Parathyroid adenoma (tissue), 2 donors: Measurements from ENCODE around the gene CCS.

ENCODE experiments used
- H2AFZ ChIP-seq: fragments of 300-600 bp; sonication (generic); one replicate; pipeline ENCODE4 v1.7.0; 2017; ENCODE audit warnings: antibody characterized with exemption, mild to moderate bottlenecking
- H3K27ac ChIP-seq: fragments of 300-600 bp; sonication (generic); one replicate; pipeline ENCODE4 v1.7.0; 2017
- H3K27me3 ChIP-seq: fragments of 300-600 bp; sonication (generic); one replicate; pipeline ENCODE4 v1.7.0; 2017; ENCODE audit warnings: low read length; ENCODE audit not compliant: control insufficient read depth, insufficient read depth
- H3K36me3 ChIP-seq: fragments of 300-600 bp; sonication (generic); one replicate; pipeline ENCODE4 v1.7.0; 2017; ENCODE audit warnings: low read length; ENCODE audit not compliant: control insufficient read depth, insufficient read depth
- H3K4me1 ChIP-seq: fragments of 300-600 bp; sonication (generic); one replicate; pipeline ENCODE4 v1.7.0; 2017; ENCODE audit warnings: control low read depth
- H3K4me2 ChIP-seq: fragments of 300-600 bp; sonication (generic); one replicate; pipeline ENCODE4 v1.7.0; 2017; ENCODE audit warnings: low read length
- H3K4me3 ChIP-seq: fragments of 300-600 bp; sonication (generic); one replicate; pipeline ENCODE4 v1.7.0; 2017; ENCODE audit warnings: low read depth, low read length
- H3K79me2 ChIP-seq: fragments of 300-600 bp; sonication (generic); one replicate; pipeline ENCODE4 v1.7.0; 2017; ENCODE audit warnings: control low read depth
- H3K9ac ChIP-seq: fragments of 300-600 bp; sonication (generic); one replicate; pipeline ENCODE4 v1.7.0; 2017; ENCODE audit warnings: mild to moderate bottlenecking
- H3K9me3 ChIP-seq: fragments of 300-600 bp; sonication (generic); one replicate; pipeline ENCODE4 v1.7.0; 2017; ENCODE audit warnings: low read length; ENCODE audit not compliant: control insufficient read depth
- TF ChIP-seq, protein P1 (sequence below): fragments of 300-600 bp; sonication (generic); IDR thresholded peaks from one replicate; pipeline ENCODE4 v1.7.0; 2017; ENCODE audit warnings: antibody characterized with exemption, mild to moderate bottlenecking
- donor health status: primary hyperparathyroidism.

The CCS gene

DNA sequence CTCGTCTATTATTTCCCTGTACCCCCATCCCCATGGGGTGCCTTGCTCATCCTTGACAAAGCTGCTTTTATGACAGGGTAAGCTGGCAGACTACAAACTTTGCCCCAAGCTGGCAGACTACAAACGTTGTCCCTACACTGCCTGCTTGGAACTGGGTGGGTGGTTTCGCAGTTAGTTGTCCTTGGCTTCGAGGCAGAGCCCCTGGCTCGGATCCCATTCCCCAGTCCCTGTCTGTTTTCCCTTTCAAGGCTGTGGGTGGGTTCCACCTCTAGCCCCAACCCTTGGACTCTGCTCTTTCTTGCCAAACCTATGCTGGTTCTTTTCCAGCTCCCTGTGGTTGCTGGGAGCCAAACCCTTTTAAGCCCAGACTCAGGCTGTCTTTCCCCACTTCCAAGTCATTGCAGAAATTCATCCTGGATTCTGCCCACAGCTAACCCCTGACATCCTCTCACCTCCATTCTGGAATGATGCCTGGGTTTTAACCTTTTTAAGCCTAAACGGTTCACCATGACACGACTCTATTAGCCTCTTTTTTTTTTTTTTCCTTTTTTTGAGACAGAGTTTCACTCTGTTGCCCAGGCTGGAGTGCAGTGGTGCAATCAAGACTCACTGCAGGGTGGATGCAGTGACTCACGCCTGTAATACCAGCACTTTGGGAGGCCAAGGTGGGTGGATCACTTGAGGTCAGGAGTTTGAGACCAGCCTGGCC, 14.3 kb downstream of the CCS start:
- H3K79me2 ChIP-seq = no peaks in the 10 kb centered on the region
- H3K4me2 ChIP-seq = no peak overlapping the region
- no peak overlapping the region for H3K9ac ChIP-seq
- no peak overlapping the region for H2AFZ ChIP-seq
- H3K4me1 ChIP-seq = no peaks in the 10 kb centered on the region
- TF ChIP-seq, protein P1, sequence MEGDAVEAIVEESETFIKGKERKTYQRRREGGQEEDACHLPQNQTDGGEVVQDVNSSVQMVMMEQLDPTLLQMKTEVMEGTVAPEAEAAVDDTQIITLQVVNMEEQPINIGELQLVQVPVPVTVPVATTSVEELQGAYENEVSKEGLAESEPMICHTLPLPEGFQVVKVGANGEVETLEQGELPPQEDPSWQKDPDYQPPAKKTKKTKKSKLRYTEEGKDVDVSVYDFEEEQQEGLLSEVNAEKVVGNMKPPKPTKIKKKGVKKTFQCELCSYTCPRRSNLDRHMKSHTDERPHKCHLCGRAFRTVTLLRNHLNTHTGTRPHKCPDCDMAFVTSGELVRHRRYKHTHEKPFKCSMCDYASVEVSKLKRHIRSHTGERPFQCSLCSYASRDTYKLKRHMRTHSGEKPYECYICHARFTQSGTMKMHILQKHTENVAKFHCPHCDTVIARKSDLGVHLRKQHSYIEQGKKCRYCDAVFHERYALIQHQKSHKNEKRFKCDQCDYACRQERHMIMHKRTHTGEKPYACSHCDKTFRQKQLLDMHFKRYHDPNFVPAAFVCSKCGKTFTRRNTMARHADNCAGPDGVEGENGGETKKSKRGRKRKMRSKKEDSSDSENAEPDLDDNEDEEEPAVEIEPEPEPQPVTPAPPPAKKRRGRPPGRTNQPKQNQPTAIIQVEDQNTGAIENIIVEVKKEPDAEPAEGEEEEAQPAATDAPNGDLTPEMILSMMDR = no peak
- no peak overlapping the region for H3K4me3 ChIP-seq
- no peaks in the 10 kb centered on the region for H3K9me3 ChIP-seq
- H3K27me3 ChIP-seq = no peaks in the 10 kb centered on the region
- no peaks in the 10 kb centered on the region for H3K36me3 ChIP-seq
- H3K27ac ChIP-seq = no peak overlapping the region

DNA sequence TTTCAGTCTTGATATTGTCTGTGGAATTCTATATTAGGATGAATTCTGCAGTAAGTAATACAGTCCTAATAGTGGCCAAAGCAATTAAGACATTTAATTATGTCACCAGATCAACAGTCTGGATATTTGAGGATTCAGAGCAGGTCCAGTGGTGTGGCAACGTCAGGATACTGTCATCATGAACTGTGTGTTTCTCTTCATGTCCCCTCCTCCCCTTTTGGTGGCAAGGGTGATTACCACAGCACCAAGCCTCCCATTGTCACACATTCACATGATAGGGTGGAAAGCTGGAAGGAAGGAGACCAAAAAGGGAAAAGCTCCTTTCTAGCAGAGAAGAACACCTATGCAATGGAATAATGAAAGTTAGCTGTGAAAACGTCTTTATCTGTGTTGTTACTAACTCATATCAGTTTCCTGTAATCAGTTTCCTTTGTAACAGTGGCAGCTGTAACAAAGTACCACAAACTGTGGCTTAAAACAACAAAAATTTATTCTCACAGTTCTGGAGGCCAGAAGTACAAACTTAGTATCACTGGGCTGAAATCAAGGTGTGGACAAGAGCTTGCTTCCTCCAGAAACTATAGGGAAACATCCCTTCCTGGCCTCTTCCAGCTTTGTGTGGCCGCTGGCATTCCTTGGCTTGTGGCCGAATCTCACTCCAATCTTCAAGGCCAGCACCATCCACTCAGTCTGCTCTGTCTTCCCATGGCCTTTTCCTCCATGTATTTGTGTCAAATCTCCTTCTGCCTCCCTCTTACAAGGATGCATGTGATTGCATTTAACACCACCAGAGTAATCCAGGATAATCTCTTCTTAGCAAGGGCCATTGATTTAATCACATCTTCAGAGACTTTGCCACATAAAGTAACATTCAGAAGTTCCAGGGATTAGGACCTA, 17.0 kb downstream of the CCS start:
- TF ChIP-seq, protein P1 = no peak
- H2AFZ ChIP-seq = no peak overlapping the region
- H3K4me3 ChIP-seq = no peak overlapping the region
- no peak overlapping the region for H3K4me2 ChIP-seq
- H3K79me2 ChIP-seq = no peaks in the 10 kb centered on the region
- H3K27me3 ChIP-seq = no peaks in the 10 kb centered on the region
- no peak overlapping the region for H3K9ac ChIP-seq
- H3K4me1 ChIP-seq = no peaks in the 10 kb centered on the region
- H3K36me3 ChIP-seq = no peaks in the 10 kb centered on the region
- no peak overlapping the region for H3K27ac ChIP-seq
- H3K9me3 ChIP-seq = no peaks in the 10 kb centered on the region

DNA sequence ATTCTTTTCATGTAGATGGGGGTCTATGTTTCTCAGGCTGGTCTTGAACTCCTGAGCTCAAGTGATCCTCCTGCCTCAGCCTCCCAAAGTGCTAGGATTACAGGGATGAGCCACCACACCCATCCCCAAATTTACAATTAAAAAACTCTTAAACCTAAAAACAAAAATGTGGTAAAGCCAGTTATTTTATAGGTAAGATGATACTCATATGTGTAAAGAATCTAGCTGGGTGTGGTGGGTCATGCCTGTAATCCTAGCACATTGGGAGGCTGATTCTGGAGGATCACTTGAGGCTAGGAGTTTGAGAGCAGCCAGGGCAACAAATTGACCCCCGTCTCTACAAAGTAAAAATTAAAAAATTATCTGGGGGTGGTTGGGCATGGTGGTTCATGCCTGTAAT, 19.5 kb downstream of the CCS start:
- H3K27ac ChIP-seq = no peak overlapping the region
- no peaks in the 10 kb centered on the region for H3K27me3 ChIP-seq
- no peaks in the 10 kb centered on the region for H3K4me1 ChIP-seq
- no peaks in the 10 kb centered on the region for H3K36me3 ChIP-seq
- H3K79me2 ChIP-seq = peaks cover 2% of the 10 kb centered on the region
- H2AFZ ChIP-seq = no peak overlapping the region
- H3K9me3 ChIP-seq = no peaks in the 10 kb centered on the region
- H3K4me3 ChIP-seq = no peak overlapping the region
- H3K4me2 ChIP-seq = no peak overlapping the region
- TF ChIP-seq, protein P1 = no peak
- H3K9ac ChIP-seq = no peak overlapping the region

DNA sequence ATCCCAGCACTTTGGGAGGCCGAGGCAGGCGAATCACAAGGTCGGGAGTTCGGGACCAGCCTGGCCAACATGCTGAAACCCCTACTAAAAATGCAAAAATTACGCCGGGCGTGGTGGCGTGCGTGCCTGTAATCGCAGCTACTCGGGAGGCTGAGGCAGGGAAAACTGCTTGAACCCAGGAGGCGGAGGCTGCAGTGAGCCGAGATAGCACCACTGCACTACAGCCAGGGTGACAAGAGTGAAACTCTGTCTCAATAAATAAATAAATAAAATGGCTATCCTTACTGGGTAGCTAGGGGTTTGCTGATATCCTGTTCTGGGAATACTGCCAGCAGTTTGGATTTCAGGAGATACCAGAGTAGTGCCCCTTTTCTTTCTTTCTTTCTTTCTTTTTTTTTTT, 21.1 kb downstream of the CCS start:
- Histone ChIP-seq H3K9ac (no peak overlapping the region), H3K4me2 (no peak overlapping the region), H3K4me3 (no peak overlapping the region), H2AFZ (no peak overlapping the region), H3K27me3 (no peaks in the 10 kb centered on the region), H3K36me3 (no peaks in the 10 kb centered on the region), H3K4me1 (no peaks in the 10 kb centered on the region), H3K79me2 (peaks cover 14% of the 10 kb centered on the region), H3K9me3 (no peaks in the 10 kb centered on the region), H3K27ac (no peak overlapping the region)
- TF ChIP-seq, protein P1 = no peak
